Measurements from ENCODE around the gene S100A7A. TPM values are rescaled to one million over a fixed set of nuclear protein-coding genes. Genes with fewer than 3 reads are reported as not detected.

The S100A7A gene
- total RNA-seq, 1 donor from 2014 or later = not detected

DNA sequence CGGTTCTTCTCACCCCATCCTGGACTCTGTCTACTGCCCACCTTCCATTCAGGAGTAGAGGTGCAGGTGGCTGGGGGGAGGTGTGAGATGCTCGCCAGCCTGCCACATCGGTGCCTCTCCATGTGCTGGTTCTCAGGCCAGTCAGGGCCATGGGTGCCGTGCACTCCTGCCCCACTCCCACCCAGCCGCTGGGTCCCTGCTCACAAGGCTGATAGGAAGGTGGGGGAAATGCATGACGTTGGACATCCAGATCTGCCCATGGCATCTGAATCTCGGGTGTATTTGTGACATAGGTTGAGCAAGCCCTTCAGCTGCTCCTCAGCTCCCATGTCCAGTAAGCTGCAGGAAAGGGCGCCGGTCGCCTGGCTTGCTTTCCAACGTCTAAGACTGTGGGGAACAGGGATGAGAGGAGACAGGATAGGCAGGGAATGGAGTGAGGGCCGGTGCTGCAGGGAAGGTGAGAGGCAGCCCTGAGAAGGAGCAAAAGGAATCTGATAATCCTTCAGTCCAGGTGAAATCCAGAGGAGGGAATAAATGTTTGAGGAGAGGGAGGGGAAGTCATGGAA is 11.8 kb downstream of the S100A7A start:
- intact Hi-C loops (cut with micrococcal nuclease) = no loop called here
- H3K27me3 ChIP-seq (ENCODE audit: low read depth) = peaks cover 66% of the 10 kb centered on the region
- no peaks in the 10 kb centered on the region for H3K9me3 ChIP-seq (replicated peaks)
- no peak overlapping the region for H3K4me3 ChIP-seq
- TF ChIP-seq, protein P1, sequence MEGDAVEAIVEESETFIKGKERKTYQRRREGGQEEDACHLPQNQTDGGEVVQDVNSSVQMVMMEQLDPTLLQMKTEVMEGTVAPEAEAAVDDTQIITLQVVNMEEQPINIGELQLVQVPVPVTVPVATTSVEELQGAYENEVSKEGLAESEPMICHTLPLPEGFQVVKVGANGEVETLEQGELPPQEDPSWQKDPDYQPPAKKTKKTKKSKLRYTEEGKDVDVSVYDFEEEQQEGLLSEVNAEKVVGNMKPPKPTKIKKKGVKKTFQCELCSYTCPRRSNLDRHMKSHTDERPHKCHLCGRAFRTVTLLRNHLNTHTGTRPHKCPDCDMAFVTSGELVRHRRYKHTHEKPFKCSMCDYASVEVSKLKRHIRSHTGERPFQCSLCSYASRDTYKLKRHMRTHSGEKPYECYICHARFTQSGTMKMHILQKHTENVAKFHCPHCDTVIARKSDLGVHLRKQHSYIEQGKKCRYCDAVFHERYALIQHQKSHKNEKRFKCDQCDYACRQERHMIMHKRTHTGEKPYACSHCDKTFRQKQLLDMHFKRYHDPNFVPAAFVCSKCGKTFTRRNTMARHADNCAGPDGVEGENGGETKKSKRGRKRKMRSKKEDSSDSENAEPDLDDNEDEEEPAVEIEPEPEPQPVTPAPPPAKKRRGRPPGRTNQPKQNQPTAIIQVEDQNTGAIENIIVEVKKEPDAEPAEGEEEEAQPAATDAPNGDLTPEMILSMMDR (IDR thresholded peaks at IDR 0.05; ENCODE audit: borderline replicate concordance) = no peak
- DNase-seq = no peak
- H3K27ac ChIP-seq (replicated peaks) = no peak overlapping the region
- H3K36me3 ChIP-seq = no peaks in the 10 kb centered on the region
- H3K4me1 ChIP-seq = no peaks in the 10 kb centered on the region

DNA sequence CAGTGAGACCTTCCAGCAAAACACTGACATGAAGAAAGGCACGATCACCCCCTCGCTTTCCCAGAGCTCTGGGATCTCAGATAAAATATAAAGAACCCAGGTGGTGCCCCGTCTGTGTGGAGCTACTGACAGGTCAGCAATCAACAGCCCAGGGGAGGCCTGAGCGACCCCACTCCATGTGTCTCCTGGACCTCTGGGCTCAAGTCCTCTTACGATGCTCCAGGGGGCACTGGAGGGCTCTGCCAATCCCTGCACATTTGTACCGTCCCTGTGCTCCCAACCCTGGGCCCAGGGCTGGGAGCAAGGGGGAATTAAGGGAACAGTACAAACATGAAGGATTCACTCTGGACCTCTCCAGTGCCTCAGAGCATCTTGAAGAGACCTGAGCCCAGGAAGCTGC is 12.5 kb downstream of the S100A7A start:
- Histone ChIP-seq H3K4me1 (no peaks in the 10 kb centered on the region), H3K4me3 (no peak overlapping the region), H3K27me3 (ENCODE audit: low read depth) (peaks cover 70% of the 10 kb centered on the region), H3K36me3 (no peaks in the 10 kb centered on the region), H3K9me3 (replicated peaks) (no peaks in the 10 kb centered on the region), H3K27ac (replicated peaks) (no peak overlapping the region)
- DNase-seq = no peak
- intact Hi-C loops (cut with micrococcal nuclease) = no loop called here
- TF ChIP-seq, protein P1 (IDR thresholded peaks at IDR 0.05; ENCODE audit: borderline replicate concordance) = no peak

DNA sequence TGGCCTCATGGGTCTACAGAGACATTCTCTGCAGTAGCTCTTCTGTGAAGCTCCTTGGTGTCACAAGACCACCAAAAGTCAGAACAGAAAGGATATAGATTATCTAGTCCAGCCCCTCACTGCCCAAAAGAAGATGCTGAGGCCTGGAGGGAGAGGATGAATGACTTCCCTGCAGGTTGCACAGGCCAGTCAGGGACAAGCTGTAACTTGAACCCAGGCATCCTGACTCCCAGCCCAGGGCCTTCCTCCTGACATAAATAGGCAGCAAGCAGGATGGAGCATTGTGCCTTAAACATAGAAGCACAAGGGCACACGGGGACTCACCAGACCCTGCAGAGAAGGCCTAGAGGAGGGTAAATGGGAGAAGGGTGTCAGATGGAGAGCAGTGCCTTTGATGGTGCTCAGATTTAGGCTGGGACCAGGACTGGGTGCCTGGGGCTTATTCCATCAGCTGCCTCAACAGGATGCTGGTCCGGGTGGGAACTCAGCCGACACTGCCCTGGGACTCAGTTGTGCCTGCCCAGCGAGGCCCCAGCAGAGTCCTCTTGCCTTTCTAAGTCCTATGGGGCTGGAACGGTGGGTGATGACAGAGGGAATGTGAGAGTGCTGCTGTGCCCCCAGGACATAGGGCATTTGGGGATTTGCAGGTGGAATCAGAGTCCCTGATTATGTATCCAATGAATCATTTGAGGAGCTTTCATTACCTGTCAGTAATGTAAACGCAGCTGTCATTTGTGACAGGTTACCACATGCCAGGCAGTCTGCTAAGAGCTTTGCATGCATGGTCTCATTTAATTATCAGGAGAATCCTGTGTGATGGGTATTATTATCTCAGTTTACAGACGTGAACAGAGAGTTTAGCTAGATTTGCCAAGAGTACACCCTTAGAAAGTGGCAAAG is 13.2 kb downstream of the S100A7A start:
- no peak overlapping the region for H3K27ac ChIP-seq (replicated peaks)
- intact Hi-C loops (cut with micrococcal nuclease) = no loop called here
- H3K36me3 ChIP-seq = no peaks in the 10 kb centered on the region
- H3K27me3 ChIP-seq (ENCODE audit: low read depth) = peaks cover 69% of the 10 kb centered on the region
- TF ChIP-seq, protein P1 (IDR thresholded peaks at IDR 0.05; ENCODE audit: borderline replicate concordance) = no peak
- DNase-seq = no peak
- no peak overlapping the region for H3K4me3 ChIP-seq
- H3K9me3 ChIP-seq (replicated peaks) = no peaks in the 10 kb centered on the region
- H3K4me1 ChIP-seq = no peaks in the 10 kb centered on the region

DNA sequence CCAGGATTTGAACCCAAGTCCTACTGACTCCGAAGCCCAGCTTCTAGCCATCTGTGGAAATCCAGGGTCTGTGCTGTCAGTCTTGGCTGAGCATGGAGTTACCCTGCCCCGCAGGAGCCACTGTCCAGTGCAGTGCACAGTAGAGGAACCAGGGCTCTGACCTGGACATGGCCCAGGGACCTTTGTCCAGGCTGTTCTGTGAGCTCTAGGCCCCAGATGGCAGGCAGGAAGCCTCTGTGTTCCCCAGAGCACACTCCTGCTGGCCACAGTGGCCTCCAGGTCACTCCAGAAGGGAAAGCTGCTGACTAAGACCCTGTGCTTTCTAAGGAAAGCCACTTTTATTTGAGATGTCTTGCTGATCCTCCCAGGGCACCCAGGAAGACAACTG is 13.8 kb downstream of the S100A7A start:
- Histone ChIP-seq H3K27me3 (ENCODE audit: low read depth) (peaks cover 72% of the 10 kb centered on the region), H3K36me3 (no peaks in the 10 kb centered on the region), H3K27ac (replicated peaks) (no peak overlapping the region), H3K4me1 (no peaks in the 10 kb centered on the region), H3K4me3 (no peak overlapping the region), H3K9me3 (replicated peaks) (no peaks in the 10 kb centered on the region)
- TF ChIP-seq, protein P1 (IDR thresholded peaks at IDR 0.05; ENCODE audit: borderline replicate concordance) = no peak
- DNase-seq = no peak
- intact Hi-C loops (cut with micrococcal nuclease) = no loop called here

DNA sequence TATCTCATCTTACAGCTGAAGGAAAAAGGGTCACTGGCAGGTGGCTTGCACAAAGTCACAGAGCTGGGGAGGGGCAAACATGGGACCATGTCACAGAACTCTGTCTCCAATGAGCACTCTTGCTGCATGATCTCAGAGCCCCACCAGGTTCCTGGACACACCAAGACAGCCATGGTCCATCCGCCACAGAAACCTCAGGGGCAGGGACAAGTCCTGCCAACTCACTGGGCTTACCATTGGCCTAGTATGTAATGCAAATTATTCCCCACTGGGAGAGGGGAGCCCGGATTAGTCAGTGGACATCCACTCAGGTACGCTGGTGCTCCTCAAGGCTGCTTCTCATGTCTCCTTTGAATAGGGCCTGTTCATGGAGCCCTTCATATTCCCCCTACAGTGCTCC is 14.2 kb downstream of the S100A7A start:
- no peak for DNase-seq
- intact Hi-C loops (cut with micrococcal nuclease) = no loop called here
- TF ChIP-seq, protein P1 (IDR thresholded peaks at IDR 0.05; ENCODE audit: borderline replicate concordance) = no peak

More for the DNA sequence above, 14.2 kb downstream of the S100A7A start:
- H3K36me3 ChIP-seq = no peaks in the 10 kb centered on the region
- H3K4me1 ChIP-seq = no peaks in the 10 kb centered on the region
- no peak overlapping the region for H3K4me3 ChIP-seq
- H3K27me3 ChIP-seq (ENCODE audit: low read depth) = peaks cover 76% of the 10 kb centered on the region
- H3K9me3 ChIP-seq (replicated peaks) = no peaks in the 10 kb centered on the region
- no peak overlapping the region for H3K27ac ChIP-seq (replicated peaks)
